ENCODE data around the gene IL4R. TPM values are rescaled to one million over a fixed set of nuclear protein-coding genes. Genes with fewer than 3 reads are reported as not detected.
"Not testable (repeated sequence)": the region's sequence is repeated elsewhere in the genome, so short reads cannot be mapped to it uniquely, and the experiment has no call there.

Gene IL4R
- total RNA-seq, 1 experiment from 2014 or later: 75.1 TPM

GRCh38 chr16:27326738-27327585, 13.2 kb downstream of the IL4R start:
- no peaks in the 10 kb centered on the region for H3K27me3 ChIP-seq
- H3K9me3 ChIP-seq (replicated peaks): no peaks in the 10 kb centered on the region
- no peak overlapping the region for H3K4me3 ChIP-seq
- peak overlapping the region; percentile 98 for H3K27ac ChIP-seq
- H3K4me1 ChIP-seq: peaks cover 26% of the 10 kb centered on the region
- peaks cover 18% of the 10 kb centered on the region for H3K36me3 ChIP-seq
- peak; percentile 99 for DNase-seq

- Histone ChIP-seq H3K27ac (peak overlapping the region; percentile 98), H3K36me3 (peaks cover 24% of the 10 kb centered on the region)
- no peak for DNase-seq
Measured at GRCh38 chr16:27327586-27327915, 13.8 kb downstream of the IL4R start.

GRCh38 chr16:27328937-27329336, 15.2 kb downstream of the IL4R start:
- Histone ChIP-seq H3K36me3 (peaks cover 33% of the 10 kb centered on the region), H3K27ac (no peak overlapping the region), H3K4me3 (no peak overlapping the region), H3K9me3 (replicated peaks) (no peaks in the 10 kb centered on the region), H3K27me3 (no peaks in the 10 kb centered on the region), H3K4me1 (peaks cover 26% of the 10 kb centered on the region)
- DNase-seq: no peak

More at GRCh38 chr16:27327586-27327915, 13.8 kb downstream of the IL4R start:
- H3K4me1 ChIP-seq: peaks cover 26% of the 10 kb centered on the region
- H3K4me3 ChIP-seq: no peak overlapping the region
- no peaks in the 10 kb centered on the region for H3K9me3 ChIP-seq (replicated peaks)
- H3K27me3 ChIP-seq: no peaks in the 10 kb centered on the region

- Histone ChIP-seq H3K36me3 (peaks cover 39% of the 10 kb centered on the region), H3K4me1 (peaks cover 26% of the 10 kb centered on the region)
- not testable (repeated sequence) for H3K27ac ChIP-seq; DNase-seq; H3K9me3 ChIP-seq (replicated peaks); H3K4me3 ChIP-seq; H3K27me3 ChIP-seq
Measured at GRCh38 chr16:27329376-27330079, 15.8 kb downstream of the IL4R start.

GRCh38 chr16:27330542-27330941, 16.8 kb downstream of the IL4R start:
- H3K27me3 ChIP-seq: no peaks in the 10 kb centered on the region
- H3K4me1 ChIP-seq: peaks cover 26% of the 10 kb centered on the region
- peak in 1 of 2 experiments; percentile 43 for DNase-seq
- H3K9me3 ChIP-seq (replicated peaks): no peaks in the 10 kb centered on the region
- H3K27ac ChIP-seq: no peak overlapping the region
- H3K4me3 ChIP-seq: no peak overlapping the region
- peaks cover 49% of the 10 kb centered on the region for H3K36me3 ChIP-seq

- Histone ChIP-seq H3K36me3 (peaks cover 55% of the 10 kb centered on the region), H3K4me1 (peaks cover 14% of the 10 kb centered on the region), H3K9me3 (replicated peaks) (no peaks in the 10 kb centered on the region), H3K27ac (no peak overlapping the region), H3K4me3 (no peak overlapping the region), H3K27me3 (no peaks in the 10 kb centered on the region)
- DNase-seq: no peak
Measured at GRCh38 chr16:27332105-27332504, 18.3 kb downstream of the IL4R start.

- peaks cover 7% of the 10 kb centered on the region for H3K4me1 ChIP-seq
- no peaks in the 10 kb centered on the region for H3K27me3 ChIP-seq
- DNase-seq: no peak
- H3K36me3 ChIP-seq: peaks cover 58% of the 10 kb centered on the region
- H3K4me3 ChIP-seq: no peak overlapping the region
- H3K9me3 ChIP-seq (replicated peaks): no peaks in the 10 kb centered on the region
- no peak overlapping the region for H3K27ac ChIP-seq
Measured at GRCh38 chr16:27333104-27333503, 19.3 kb downstream of the IL4R start.

GRCh38 chr16:27333549-27333948, 19.8 kb downstream of the IL4R start:
- no peaks in the 10 kb centered on the region for H3K9me3 ChIP-seq (replicated peaks)
- H3K27me3 ChIP-seq: no peaks in the 10 kb centered on the region
- peaks cover 7% of the 10 kb centered on the region for H3K4me1 ChIP-seq
- no peak overlapping the region for H3K27ac ChIP-seq
- DNase-seq: no peak
- H3K36me3 ChIP-seq: peaks cover 62% of the 10 kb centered on the region
- no peak overlapping the region for H3K4me3 ChIP-seq

GRCh38 chr16:27334192-27334764, 20.5 kb downstream of the IL4R start:
- Histone ChIP-seq H3K27ac (no peak overlapping the region), H3K9me3 (replicated peaks) (no peaks in the 10 kb centered on the region), H3K27me3 (no peaks in the 10 kb centered on the region), H3K36me3 (peaks cover 67% of the 10 kb centered on the region), H3K4me3 (no peak overlapping the region), H3K4me1 (peaks cover 7% of the 10 kb centered on the region)
- no peak for DNase-seq

- no peaks in the 10 kb centered on the region for H3K9me3 ChIP-seq (replicated peaks)
- H3K4me3 ChIP-seq: no peak overlapping the region
- peaks cover 7% of the 10 kb centered on the region for H3K4me1 ChIP-seq
- H3K36me3 ChIP-seq: peaks cover 72% of the 10 kb centered on the region
- DNase-seq: no peak
- no peak overlapping the region for H3K27ac ChIP-seq
- H3K27me3 ChIP-seq: no peaks in the 10 kb centered on the region
Measured at GRCh38 chr16:27334838-27335237, 21.1 kb downstream of the IL4R start.

- H3K27ac ChIP-seq: no peak overlapping the region
- no peaks in the 10 kb centered on the region for H3K9me3 ChIP-seq (replicated peaks)
- no peak for DNase-seq
- H3K36me3 ChIP-seq: peaks cover 75% of the 10 kb centered on the region
- H3K4me3 ChIP-seq: no peak overlapping the region
- H3K4me1 ChIP-seq: peaks cover 6% of the 10 kb centered on the region
- H3K27me3 ChIP-seq: no peaks in the 10 kb centered on the region
Measured at GRCh38 chr16:27335349-27336053, 21.7 kb downstream of the IL4R start.

GRCh38 chr16:27337024-27337423, 23.2 kb downstream of the IL4R start:
- H3K36me3 ChIP-seq: peaks cover 66% of the 10 kb centered on the region
- H3K4me3 ChIP-seq: no peak overlapping the region
- H3K27ac ChIP-seq: no peak overlapping the region
- DNase-seq: no peak
- H3K4me1 ChIP-seq: no peaks in the 10 kb centered on the region
- no peaks in the 10 kb centered on the region for H3K9me3 ChIP-seq (replicated peaks)
- no peaks in the 10 kb centered on the region for H3K27me3 ChIP-seq

GRCh38 chr16:27339180-27339579, 25.4 kb downstream of the IL4R start:
- no peaks in the 10 kb centered on the region for H3K9me3 ChIP-seq (replicated peaks)
- no peaks in the 10 kb centered on the region for H3K27me3 ChIP-seq
- no peaks in the 10 kb centered on the region for H3K4me1 ChIP-seq
- H3K36me3 ChIP-seq: peaks cover 65% of the 10 kb centered on the region
- H3K27ac ChIP-seq: no peak overlapping the region
- no peak overlapping the region for H3K4me3 ChIP-seq
- no peak for DNase-seq

GRCh38 chr16:27340654-27341053, 26.9 kb downstream of the IL4R start:
- no peaks in the 10 kb centered on the region for H3K4me1 ChIP-seq
- H3K27ac ChIP-seq: no peak overlapping the region
- no peak for DNase-seq
- H3K4me3 ChIP-seq: no peak overlapping the region
- no peaks in the 10 kb centered on the region for H3K27me3 ChIP-seq
- H3K9me3 ChIP-seq (replicated peaks): no peaks in the 10 kb centered on the region
- H3K36me3 ChIP-seq: peaks cover 57% of the 10 kb centered on the region

GRCh38 chr16:27341549-27341948, 27.8 kb downstream of the IL4R start:
- H3K36me3 ChIP-seq: peaks cover 59% of the 10 kb centered on the region
- H3K27ac ChIP-seq: no peak overlapping the region
- no peaks in the 10 kb centered on the region for H3K27me3 ChIP-seq
- no peak overlapping the region for H3K4me3 ChIP-seq
- no peaks in the 10 kb centered on the region for H3K4me1 ChIP-seq
- no peak for DNase-seq
- no peaks in the 10 kb centered on the region for H3K9me3 ChIP-seq (replicated peaks)
